Left hindlimb (tissue), 1 donor: ENCODE data around the gene SNAPIN.
A peak's percentile ranks its signal among the peaks of the same experiment; 100 is the strongest.

Source experiments
- DNase-seq: peaks from one replicate; pipeline ENCODE4 v3.0.0-alpha.2; 2018

SNAPIN gene

GRCh38 chr1:153680120-153680403, 21.6 kb downstream of the SNAPIN start:
- no peak for DNase-seq

GRCh38 chr1:153682730-153683129, 24.2 kb downstream of the SNAPIN start:
- DNase-seq, result peak; percentile 7

GRCh38 chr1:153683854-153684253, 25.4 kb downstream of the SNAPIN start:
- no peak for DNase-seq

GRCh38 chr1:153684892-153685291, 26.4 kb downstream of the SNAPIN start:
- no peak for DNase-seq

- DNase-seq, result no peak
Observed at GRCh38 chr1:153685544-153686340, 27.2 kb downstream of the SNAPIN start.

- no peak for DNase-seq
Observed at GRCh38 chr1:153687346-153688125, 29.0 kb downstream of the SNAPIN start.

GRCh38 chr1:153688276-153688675, 29.8 kb downstream of the SNAPIN start:
- no peak for DNase-seq

- no peak for DNase-seq
Observed at GRCh38 chr1:153688736-153689328, 30.3 kb downstream of the SNAPIN start.

GRCh38 chr1:153693466-153693865, 35.0 kb downstream of the SNAPIN start:
- DNase-seq, result no peak

- DNase-seq, result no peak
Observed at GRCh38 chr1:153696741-153697140, 38.2 kb downstream of the SNAPIN start.

GRCh38 chr1:153697191-153698019, 38.9 kb downstream of the SNAPIN start:
- peak; percentile 36 for DNase-seq

- peak; percentile 80 for DNase-seq
Observed at GRCh38 chr1:153698020-153698922, 39.8 kb downstream of the SNAPIN start.

GRCh38 chr1:153698923-153699714, 40.6 kb downstream of the SNAPIN start:
- no peak for DNase-seq

GRCh38 chr1:153699768-153700167, 41.3 kb downstream of the SNAPIN start:
- no peak for DNase-seq

- DNase-seq, result no peak
Observed at GRCh38 chr1:153705484-153705883, 47.0 kb downstream of the SNAPIN start.

- no peak for DNase-seq
Observed at GRCh38 chr1:153711026-153711425, 52.5 kb downstream of the SNAPIN start.
